Upper lobe of left lung (tissue), 6 donors: ENCODE measurements around the gene TRAPPC3L. TPM values are rescaled to one million over a fixed set of nuclear protein-coding genes. Genes with fewer than 3 reads are reported as not detected.

Experiments used
- ATAC-seq, 2 donors: fragments of 200-7000 bp; cut with Tn5 transposase; one replicate each; pipeline ENCODE4 v1.9.1; 2022; ENCODE audit warnings: mild to moderate bottlenecking in 2 of 2, moderate library complexity in 2 of 2; ENCODE audit not compliant: low FRiP score in 2 of 2
- DNase-seq, 2 donors: peaks; one replicate each; pipeline ENCODE4 v3.0.0-alpha.2; 2019 to 2020
- H3K27ac ChIP-seq, 4 donors: fragments of 200-600 bp; sonication (generic); one replicate each; pipeline ENCODE4 v1.5.1; 2016 to 2019
- H3K27me3 ChIP-seq, 4 donors: fragments of 200-600 bp; sonication (generic); one replicate each; pipeline ENCODE4 v1.5.1; 2017 to 2019
- H3K36me3 ChIP-seq, 4 donors: fragments of 200-600 bp; sonication (generic); one replicate each; pipeline ENCODE4 v1.5.1; 2016 to 2019
- H3K4me1 ChIP-seq, 4 donors: fragments of 200-600 bp; sonication (generic); one replicate each; pipeline ENCODE4 v1.5.1; 2018 to 2019
- H3K4me3 ChIP-seq, 4 donors: fragments of 200-600 bp; sonication (generic); one replicate each; pipeline ENCODE4 v1.5.1; 2017 to 2019; ENCODE audit warnings: mild to moderate bottlenecking in 2 of 4, moderate library complexity in 1 of 4
- H3K9me3 ChIP-seq, 4 donors: fragments of 200-600 bp; sonication (generic); one replicate each; pipeline ENCODE4 v1.5.1; 2018 to 2019
- EP300 ChIP-seq, 4 donors: sonication (generic); formaldehyde crosslinking; IDR thresholded peaks; one replicate each; pipeline ENCODE4 v1.5.1; 2017; ENCODE audit warnings: antibody characterized with exemption in 4 of 4, control low read depth in 2 of 4
- POLR2A ChIP-seq, 4 donors: fragments of 450-650 bp; IDR thresholded peaks; one replicate each; pipeline ENCODE4 v1.5.1; 2016 to 2017; ENCODE audit warnings: antibody characterized with exemption in 4 of 4, mild to moderate bottlenecking in 2 of 4
- POLR2AphosphoS5 ChIP-seq, 2 donors: sonication (generic); formaldehyde crosslinking; IDR thresholded peaks; one replicate each; pipeline ENCODE4 v1.5.1; 2017; ENCODE audit warnings: antibody characterized with exemption in 2 of 2
- WGBS, 2 donors: methylation state at CpG; one replicate each; pipeline ENCODE4 v1.1.5; 2017 to 2018; 5-methylcytosine and 5-hydroxymethylcytosine counted together
- total RNA-seq, 6 donors: library from RNA; depleted of rRNA in 4 of 6; stranded (reverse); fragments of >200 nt in 4 of 6; gene quantifications; one replicate each; pipeline versions ENCODE4 v1.1.0 to v1.2.1, GENCODE V29; 2016 to 2021
- TF ChIP-seq, protein P1 (sequence below), 6 experiments: fragments of 450-650 bp in 4 of 6; fragments of 200-600 bp in 2 of 6; sonication (generic) in 2 of 6; IDR thresholded peaks; one replicate each; pipeline ENCODE4 v1.5.1; 2016 to 2019; ENCODE audit warnings: antibody characterized with exemption in 6 of 6
- donor health status: DM: no; HTN: no; CAD: no; lungs with moderate emphysema.
- donor health status: DM: no; HTN: yes; CAD: no; lungs with severe emphysema.

The TRAPPC3L gene
- total RNA-seq, 6 donors from 2014 or later = 0.20 to 1.4 (median 0.29) TPM; not detected in 3

DNA sequence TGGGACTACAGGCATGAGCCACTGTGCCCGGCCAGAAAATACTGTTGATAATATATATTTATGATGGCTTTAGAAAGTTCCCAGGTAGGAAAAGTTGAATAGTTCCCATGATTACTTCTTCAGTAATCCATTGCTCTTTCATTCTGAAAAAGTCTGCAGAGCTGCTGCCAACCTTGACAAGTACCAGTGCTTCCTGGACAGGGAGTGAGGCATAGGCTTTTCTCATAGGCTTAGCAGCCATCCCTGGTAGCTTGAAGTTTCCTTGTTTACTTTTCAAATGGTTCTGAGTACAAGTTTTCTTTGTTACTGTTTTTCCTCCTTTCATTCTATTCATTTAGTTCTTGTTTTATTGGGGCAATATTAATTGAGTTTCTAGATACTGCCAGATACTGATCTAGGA, 33.7 kb upstream of the TRAPPC3L start:
- no peak for TF ChIP-seq POLR2AphosphoS5 (IDR thresholded peaks at IDR 0.05)
- TF ChIP-seq, protein P1, sequence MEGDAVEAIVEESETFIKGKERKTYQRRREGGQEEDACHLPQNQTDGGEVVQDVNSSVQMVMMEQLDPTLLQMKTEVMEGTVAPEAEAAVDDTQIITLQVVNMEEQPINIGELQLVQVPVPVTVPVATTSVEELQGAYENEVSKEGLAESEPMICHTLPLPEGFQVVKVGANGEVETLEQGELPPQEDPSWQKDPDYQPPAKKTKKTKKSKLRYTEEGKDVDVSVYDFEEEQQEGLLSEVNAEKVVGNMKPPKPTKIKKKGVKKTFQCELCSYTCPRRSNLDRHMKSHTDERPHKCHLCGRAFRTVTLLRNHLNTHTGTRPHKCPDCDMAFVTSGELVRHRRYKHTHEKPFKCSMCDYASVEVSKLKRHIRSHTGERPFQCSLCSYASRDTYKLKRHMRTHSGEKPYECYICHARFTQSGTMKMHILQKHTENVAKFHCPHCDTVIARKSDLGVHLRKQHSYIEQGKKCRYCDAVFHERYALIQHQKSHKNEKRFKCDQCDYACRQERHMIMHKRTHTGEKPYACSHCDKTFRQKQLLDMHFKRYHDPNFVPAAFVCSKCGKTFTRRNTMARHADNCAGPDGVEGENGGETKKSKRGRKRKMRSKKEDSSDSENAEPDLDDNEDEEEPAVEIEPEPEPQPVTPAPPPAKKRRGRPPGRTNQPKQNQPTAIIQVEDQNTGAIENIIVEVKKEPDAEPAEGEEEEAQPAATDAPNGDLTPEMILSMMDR (IDR thresholded peaks at IDR 0.05) = no peak
- TF ChIP-seq POLR2A (IDR thresholded peaks at IDR 0.05) = no peak
- TF ChIP-seq EP300 (IDR thresholded peaks at IDR 0.05) = no peak
- WGBS, 2 donors = 78 to 100% methylated on average over 1 of the region's 1 CpG
- no peak overlapping the region for H3K4me3 ChIP-seq
- peaks cover 0 to 11% (median under 1%) of the 10 kb centered on the region in 4 donors for H3K4me1 ChIP-seq
- no peaks in the 10 kb centered on the region for H3K9me3 ChIP-seq
- no peaks in the 10 kb centered on the region for H3K27me3 ChIP-seq
- no peak overlapping the region for H3K27ac ChIP-seq
- no peak for DNase-seq
- peaks cover 0 to 52% (median 3%) of the 10 kb centered on the region in 4 donors for H3K36me3 ChIP-seq
- ATAC-seq = no peak

DNA sequence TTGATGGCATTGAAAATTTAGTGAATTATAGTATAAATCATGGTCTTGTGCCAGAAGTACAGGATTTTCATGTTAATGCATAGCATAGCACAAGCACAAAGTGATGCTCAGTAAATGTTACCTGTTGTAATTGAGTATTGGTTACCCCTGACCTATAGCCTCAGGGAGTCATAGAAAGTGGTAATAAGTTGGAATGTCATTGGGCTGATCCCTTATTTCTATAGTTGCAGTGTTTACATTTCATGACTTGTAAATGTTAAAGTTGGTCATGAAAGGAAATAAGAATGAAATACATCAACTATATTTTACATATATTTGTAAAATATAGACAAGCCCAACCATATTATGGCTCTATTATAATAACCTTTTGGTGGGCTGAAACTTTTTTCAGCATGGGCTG, 32.9 kb upstream of the TRAPPC3L start:
- DNase-seq (no peak), ATAC-seq (no peak)
- Histone ChIP-seq H3K36me3 (peaks cover 0 to 44% (median 3%) of the 10 kb centered on the region in 4 donors), H3K4me3 (no peak overlapping the region), H3K27ac (no peak overlapping the region), H3K9me3 (no peaks in the 10 kb centered on the region), H3K27me3 (no peaks in the 10 kb centered on the region), H3K4me1 (peaks cover 1 to 17% (median 7%) of the 10 kb centered on the region in 4 donors)
- TF ChIP-seq, protein P1 (IDR thresholded peaks at IDR 0.05) = no peak
- no peak for TF ChIP-seq POLR2A (IDR thresholded peaks at IDR 0.05)
- no peak for TF ChIP-seq EP300 (IDR thresholded peaks at IDR 0.05)
- no peak for TF ChIP-seq POLR2AphosphoS5 (IDR thresholded peaks at IDR 0.05)

DNA sequence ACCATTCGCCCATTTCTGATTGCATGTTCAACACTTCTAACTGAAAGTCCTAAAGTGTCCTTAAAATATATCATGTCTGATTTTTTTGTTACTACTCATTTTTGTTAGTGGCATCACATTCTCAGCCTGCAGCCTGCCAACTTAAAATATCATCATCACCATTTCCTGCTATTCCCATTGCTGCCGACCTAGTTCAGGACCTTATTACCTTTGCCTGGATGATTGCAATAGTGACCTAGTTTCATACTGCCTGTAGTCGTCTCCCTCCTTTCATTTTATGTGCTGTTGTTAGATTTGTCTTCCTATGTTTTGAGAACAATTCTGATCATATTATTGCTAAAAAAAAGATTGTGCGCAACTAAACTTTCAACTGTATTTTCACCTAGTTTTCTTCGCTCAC, 32.0 kb upstream of the TRAPPC3L start:
- ATAC-seq (no peak), DNase-seq (no peak)
- no peaks in the 10 kb centered on the region for H3K9me3 ChIP-seq
- peaks cover 0 to 38% (median 3%) of the 10 kb centered on the region in 4 donors for H3K36me3 ChIP-seq
- TF ChIP-seq POLR2AphosphoS5 (IDR thresholded peaks at IDR 0.05) (no peak), EP300 (IDR thresholded peaks at IDR 0.05) (no peak), POLR2A (IDR thresholded peaks at IDR 0.05) (no peak)
- TF ChIP-seq, protein P1 (IDR thresholded peaks at IDR 0.05) = no peak
- H3K4me1 ChIP-seq = peaks cover 10 to 26% (median 16%) of the 10 kb centered on the region in 4 donors
- 85 to 91% methylated on average over 5 of the region's 5 CpGs for WGBS, 2 donors
- H3K4me3 ChIP-seq = no peak overlapping the region
- no peak overlapping the region for H3K27ac ChIP-seq
- no peaks in the 10 kb centered on the region for H3K27me3 ChIP-seq

DNA sequence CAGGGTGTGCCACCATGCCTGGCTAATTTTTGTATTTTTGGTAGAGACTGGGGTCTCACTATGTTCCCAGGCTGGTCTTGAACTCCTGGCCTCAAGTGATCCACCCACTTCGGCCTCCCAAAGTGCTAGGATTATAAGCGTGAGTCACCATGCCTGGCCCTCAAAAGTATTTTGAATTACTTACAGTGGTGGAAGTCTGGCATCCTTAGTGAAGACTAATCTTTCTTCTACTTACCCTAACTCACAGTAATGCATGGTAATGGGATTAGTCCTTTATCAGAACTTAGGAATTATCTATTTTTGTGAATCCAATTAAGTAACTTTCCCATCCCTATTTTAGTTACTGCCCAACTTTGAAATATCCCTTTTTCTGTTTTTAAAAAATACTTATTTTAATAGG, 29.7 kb upstream of the TRAPPC3L start:
- WGBS, 2 donors = 97 to 100% methylated on average over 2 of the region's 2 CpGs
- no peak for ATAC-seq
- peaks cover 13 to 31% (median 22%) of the 10 kb centered on the region in 4 donors for H3K4me1 ChIP-seq

More for the DNA sequence above, 29.7 kb upstream of the TRAPPC3L start:
- H3K4me3 ChIP-seq = no peak overlapping the region
- H3K36me3 ChIP-seq = peaks cover 0 to 23% (median 3%) of the 10 kb centered on the region in 4 donors
- no peak overlapping the region for H3K27ac ChIP-seq
- no peaks in the 10 kb centered on the region for H3K9me3 ChIP-seq
- no peak for DNase-seq
- H3K27me3 ChIP-seq = no peaks in the 10 kb centered on the region
- TF ChIP-seq POLR2A (IDR thresholded peaks at IDR 0.05) (no peak), EP300 (IDR thresholded peaks at IDR 0.05) (no peak), POLR2AphosphoS5 (IDR thresholded peaks at IDR 0.05) (no peak)
- TF ChIP-seq, protein P1 (IDR thresholded peaks at IDR 0.05) = no peak
